Neural cell (in vitro differentiated cells): Measurements from ENCODE around the gene KIRREL2. TPM values are rescaled to one million over a fixed set of nuclear protein-coding genes. Genes with fewer than 3 reads are reported as not detected.
A peak's percentile ranks its signal among the peaks of the same experiment; 100 is the strongest.

Experiments
- H2AFZ ChIP-seq: fragments of 200-600, 300-800 bp; sonication (generic), shearing (Covaris generic); 2 replicates; pipeline ENCODE4 v1.6.0; 2014; ENCODE audit warnings: low read depth, mild to moderate bottlenecking, antibody characterized with exemption, low read length, moderate library complexity
- H3F3A ChIP-seq: fragments of 200-600 bp; shearing (Covaris generic); 2 replicates; pipeline ENCODE4 v1.6.1; 2016; ENCODE audit warnings: mild to moderate bottlenecking, moderate library complexity, mixed read lengths, antibody characterized with exemption, low read length; ENCODE audit not compliant: insufficient read depth, poor library complexity, severe bottlenecking
- H3K27ac ChIP-seq: fragments of 200-600, 300-800 bp; sonication (generic), shearing (Covaris generic); 2 replicates; pipeline ENCODE4 v1.5.1; 2014; ENCODE audit warnings: mild to moderate bottlenecking, low read length, moderate library complexity
- H3K27me3 ChIP-seq: fragments of 300-800, 200-600 bp; sonication (generic), shearing (Covaris generic); 2 replicates; pipeline ENCODE4 v1.6.0; 2014; ENCODE audit warnings: mild to moderate bottlenecking, low read depth, low read length, moderate library complexity; ENCODE audit not compliant: insufficient read depth
- H3K36me3 ChIP-seq: fragments of 300-800, 200-600 bp; sonication (generic), shearing (Covaris generic); 2 replicates; pipeline ENCODE4 v1.5.1; 2014; ENCODE audit warnings: mild to moderate bottlenecking, antibody characterized with exemption, low read length, moderate library complexity; ENCODE audit not compliant: insufficient read depth
- H3K4me2 ChIP-seq: fragments of 300-800, 200-600 bp; sonication (generic), shearing (Covaris generic); 2 replicates; pipeline ENCODE4 v1.6.0; 2014; ENCODE audit warnings: mild to moderate bottlenecking, low read length
- H3K4me3 ChIP-seq: fragments of 300-800, 200-600 bp; sonication (generic), shearing (Covaris generic); 2 replicates; pipeline ENCODE4 v1.5.1; 2014; ENCODE audit warnings: mild to moderate bottlenecking, low read length, moderate library complexity
- H3K79me2 ChIP-seq: fragments of 200-600 bp; shearing (Covaris generic); replicated peaks from 2 replicates; pipeline ENCODE4 v1.6.0; 2014; ENCODE audit warnings: mild to moderate bottlenecking, low read length, moderate library complexity; ENCODE audit not compliant: insufficient read depth
- H3K9ac ChIP-seq: fragments of 300-800, 200-600 bp; sonication (generic), shearing (Covaris generic); 2 replicates; pipeline ENCODE4 v1.6.1; 2016; ENCODE audit warnings: mild to moderate bottlenecking, low read length, mixed read lengths
- H3K9me2 ChIP-seq: fragments of 200-600 bp; shearing (Covaris generic); 2 replicates; pipeline ENCODE4 v1.6.1; 2016; ENCODE audit warnings: mild to moderate bottlenecking, low read length, mixed read lengths; ENCODE audit not compliant: insufficient read depth
- H3K9me3 ChIP-seq: fragments of 200-600, 300-800 bp; sonication (generic), shearing (Covaris generic); 2 replicates; pipeline ENCODE4 v1.6.1; 2016; ENCODE audit warnings: mild to moderate bottlenecking, mixed run types, low read length, moderate library complexity, mixed read lengths
- H4K20me1 ChIP-seq: fragments of 200-600 bp; shearing (Covaris generic); 2 replicates; pipeline ENCODE4 v1.6.1; 2016; ENCODE audit warnings: mild to moderate bottlenecking, mixed run types; ENCODE audit not compliant: insufficient read depth
- EP300 ChIP-seq: fragments of 450-650 bp; conservative IDR thresholded peaks from 2 replicates; pipeline ENCODE4 v1.6.1; 2014; ENCODE audit warnings: antibody characterized with exemption, mild to moderate bottlenecking, moderate library complexity; ENCODE audit not compliant: poor library complexity, severe bottlenecking
- EZH2 ChIP-seq: fragments of 200-600, 300-800 bp; shearing (Covaris generic), sonication (generic); IDR thresholded peaks from 2 replicates; pipeline ENCODE4 v1.6.1; 2014; ENCODE audit warnings: antibody characterized with exemption, low read length, borderline replicate concordance, mild to moderate bottlenecking; ENCODE audit not compliant: insufficient read depth, poor library complexity, severe bottlenecking
- MXI1 ChIP-seq: fragments of 450-650 bp; conservative IDR thresholded peaks from 2 replicates; pipeline ENCODE4 v1.6.1; 2014; ENCODE audit warnings: antibody characterized with exemption, mild to moderate bottlenecking; ENCODE audit not compliant: poor library complexity, severe bottlenecking
- POLR2AphosphoS5 ChIP-seq: IDR thresholded peaks from 2 replicates; pipeline ENCODE4 v1.6.1; 2012
- RAD21 ChIP-seq: fragments of 450-650 bp; conservative IDR thresholded peaks from 2 replicates; pipeline ENCODE4 v1.6.1; 2014; ENCODE audit warnings: antibody characterized with exemption, mild to moderate bottlenecking, moderate library complexity
- SMC3 ChIP-seq: fragments of 450-650 bp; conservative IDR thresholded peaks from 2 replicates; pipeline ENCODE4 v1.6.1; 2014; ENCODE audit warnings: antibody characterized with exemption, mild to moderate bottlenecking, moderate library complexity; ENCODE audit not compliant: poor library complexity
- polyA plus RNA-seq: library from polyadenylated mRNA; depleted of rRNA; stranded (reverse); fragments of >200 nt; gene quantifications from 2 replicates; pipeline ENCODE4 v1.2.3, GENCODE V29; 2014
- TF ChIP-seq, protein P1 (sequence below): fragments of 450-650 bp; IDR thresholded peaks from 2 replicates; pipeline ENCODE4 v1.5.1; 2014; ENCODE audit warnings: antibody characterized with exemption, mild to moderate bottlenecking, moderate library complexity; ENCODE audit not compliant: poor library complexity, severe bottlenecking
- TF ChIP-seq, protein P2 (sequence below): IDR thresholded peaks from 2 replicates; pipeline ENCODE4 v1.6.1; 2012; ENCODE audit warnings: borderline replicate concordance

The KIRREL2 gene
- polyA plus RNA-seq, 1 donor from 2014 or later, result 0.79 TPM

DNA sequence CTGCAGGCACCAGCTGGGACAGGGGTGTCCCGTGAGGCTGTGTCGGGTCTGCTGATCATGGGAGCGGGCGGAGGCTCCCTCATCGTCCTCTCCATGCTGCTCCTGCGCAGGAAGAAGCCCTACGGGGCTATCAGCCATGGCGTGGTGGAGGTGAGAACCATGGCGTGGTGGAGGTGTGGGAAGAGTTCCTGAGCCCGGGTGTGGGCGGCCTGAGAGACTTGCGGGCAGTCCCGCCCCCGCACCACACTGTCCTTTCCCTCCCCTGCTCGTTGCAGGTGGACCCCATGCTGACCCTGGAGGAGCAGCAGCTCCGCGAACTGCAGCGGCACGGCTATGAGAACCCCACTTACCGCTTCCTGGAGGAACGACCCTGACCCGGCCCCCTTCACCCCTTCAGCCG lies 22.4 kb downstream of the KIRREL2 start:
- Histone ChIP-seq H3K4me2 (no peak overlapping the region), H4K20me1 (no peaks in the 10 kb centered on the region), H3K79me2 (no peaks in the 10 kb centered on the region), H3F3A (peaks cover 3% of the 10 kb centered on the region), H3K27me3 (no peaks in the 10 kb centered on the region), H3K9me2 (no peaks in the 10 kb centered on the region), H3K4me3 (no peak overlapping the region), H3K9me3 (no peaks in the 10 kb centered on the region), H2AFZ (no peak overlapping the region), H3K9ac (no peak overlapping the region), H3K36me3 (no peaks in the 10 kb centered on the region), H3K27ac (no peak overlapping the region)
- TF ChIP-seq EP300 (no peak), POLR2AphosphoS5 (no peak), EZH2 (no peak)

DNA sequence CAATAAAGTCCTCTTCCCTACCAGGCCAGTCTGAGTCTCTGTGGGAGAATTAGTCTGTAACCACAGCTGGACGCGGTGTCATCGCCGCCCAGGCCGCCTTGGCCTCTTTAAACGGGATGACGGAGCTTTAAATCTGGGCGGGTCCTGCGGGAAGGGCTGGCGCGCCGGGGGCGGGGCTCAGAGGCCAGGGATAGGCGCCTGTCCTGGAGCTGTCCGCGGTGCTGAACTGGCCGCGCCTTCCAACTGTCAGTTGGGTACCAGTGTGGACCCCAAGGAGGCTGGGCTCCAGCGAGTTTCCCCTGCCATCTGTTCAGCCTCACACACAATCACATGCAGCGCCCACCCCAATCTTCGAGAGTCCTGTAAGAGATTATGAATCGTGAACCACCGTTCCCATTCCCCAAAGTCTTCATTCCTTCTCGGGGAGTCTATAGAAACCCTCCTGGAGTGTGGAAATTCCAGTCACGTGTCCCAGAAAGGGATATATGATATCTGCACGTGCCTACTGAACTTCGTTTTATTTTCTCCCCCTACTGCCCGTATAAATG lies 23.1 kb downstream of the KIRREL2 start:
- H3K4me2 ChIP-seq, result no peak overlapping the region
- no peak overlapping the region for H3K4me3 ChIP-seq
- H4K20me1 ChIP-seq, result no peaks in the 10 kb centered on the region
- H3K36me3 ChIP-seq, result no peaks in the 10 kb centered on the region
- H2AFZ ChIP-seq, result no peak overlapping the region
- peaks cover 3% of the 10 kb centered on the region for H3F3A ChIP-seq
- H3K79me2 ChIP-seq, result no peaks in the 10 kb centered on the region
- H3K9ac ChIP-seq, result no peak overlapping the region
- H3K9me3 ChIP-seq, result no peaks in the 10 kb centered on the region
- TF ChIP-seq POLR2AphosphoS5 (no peak), RAD21 (no peak)
- TF ChIP-seq, protein P1, sequence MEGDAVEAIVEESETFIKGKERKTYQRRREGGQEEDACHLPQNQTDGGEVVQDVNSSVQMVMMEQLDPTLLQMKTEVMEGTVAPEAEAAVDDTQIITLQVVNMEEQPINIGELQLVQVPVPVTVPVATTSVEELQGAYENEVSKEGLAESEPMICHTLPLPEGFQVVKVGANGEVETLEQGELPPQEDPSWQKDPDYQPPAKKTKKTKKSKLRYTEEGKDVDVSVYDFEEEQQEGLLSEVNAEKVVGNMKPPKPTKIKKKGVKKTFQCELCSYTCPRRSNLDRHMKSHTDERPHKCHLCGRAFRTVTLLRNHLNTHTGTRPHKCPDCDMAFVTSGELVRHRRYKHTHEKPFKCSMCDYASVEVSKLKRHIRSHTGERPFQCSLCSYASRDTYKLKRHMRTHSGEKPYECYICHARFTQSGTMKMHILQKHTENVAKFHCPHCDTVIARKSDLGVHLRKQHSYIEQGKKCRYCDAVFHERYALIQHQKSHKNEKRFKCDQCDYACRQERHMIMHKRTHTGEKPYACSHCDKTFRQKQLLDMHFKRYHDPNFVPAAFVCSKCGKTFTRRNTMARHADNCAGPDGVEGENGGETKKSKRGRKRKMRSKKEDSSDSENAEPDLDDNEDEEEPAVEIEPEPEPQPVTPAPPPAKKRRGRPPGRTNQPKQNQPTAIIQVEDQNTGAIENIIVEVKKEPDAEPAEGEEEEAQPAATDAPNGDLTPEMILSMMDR, result no peak
- TF ChIP-seq, protein P2, sequence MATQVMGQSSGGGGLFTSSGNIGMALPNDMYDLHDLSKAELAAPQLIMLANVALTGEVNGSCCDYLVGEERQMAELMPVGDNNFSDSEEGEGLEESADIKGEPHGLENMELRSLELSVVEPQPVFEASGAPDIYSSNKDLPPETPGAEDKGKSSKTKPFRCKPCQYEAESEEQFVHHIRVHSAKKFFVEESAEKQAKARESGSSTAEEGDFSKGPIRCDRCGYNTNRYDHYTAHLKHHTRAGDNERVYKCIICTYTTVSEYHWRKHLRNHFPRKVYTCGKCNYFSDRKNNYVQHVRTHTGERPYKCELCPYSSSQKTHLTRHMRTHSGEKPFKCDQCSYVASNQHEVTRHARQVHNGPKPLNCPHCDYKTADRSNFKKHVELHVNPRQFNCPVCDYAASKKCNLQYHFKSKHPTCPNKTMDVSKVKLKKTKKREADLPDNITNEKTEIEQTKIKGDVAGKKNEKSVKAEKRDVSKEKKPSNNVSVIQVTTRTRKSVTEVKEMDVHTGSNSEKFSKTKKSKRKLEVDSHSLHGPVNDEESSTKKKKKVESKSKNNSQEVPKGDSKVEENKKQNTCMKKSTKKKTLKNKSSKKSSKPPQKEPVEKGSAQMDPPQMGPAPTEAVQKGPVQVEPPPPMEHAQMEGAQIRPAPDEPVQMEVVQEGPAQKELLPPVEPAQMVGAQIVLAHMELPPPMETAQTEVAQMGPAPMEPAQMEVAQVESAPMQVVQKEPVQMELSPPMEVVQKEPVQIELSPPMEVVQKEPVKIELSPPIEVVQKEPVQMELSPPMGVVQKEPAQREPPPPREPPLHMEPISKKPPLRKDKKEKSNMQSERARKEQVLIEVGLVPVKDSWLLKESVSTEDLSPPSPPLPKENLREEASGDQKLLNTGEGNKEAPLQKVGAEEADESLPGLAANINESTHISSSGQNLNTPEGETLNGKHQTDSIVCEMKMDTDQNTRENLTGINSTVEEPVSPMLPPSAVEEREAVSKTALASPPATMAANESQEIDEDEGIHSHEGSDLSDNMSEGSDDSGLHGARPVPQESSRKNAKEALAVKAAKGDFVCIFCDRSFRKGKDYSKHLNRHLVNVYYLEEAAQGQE, result peak; percentile 86
- H3K9me2 ChIP-seq, result no peaks in the 10 kb centered on the region
- no peaks in the 10 kb centered on the region for H3K27me3 ChIP-seq
- H3K27ac ChIP-seq, result no peak overlapping the region

DNA sequence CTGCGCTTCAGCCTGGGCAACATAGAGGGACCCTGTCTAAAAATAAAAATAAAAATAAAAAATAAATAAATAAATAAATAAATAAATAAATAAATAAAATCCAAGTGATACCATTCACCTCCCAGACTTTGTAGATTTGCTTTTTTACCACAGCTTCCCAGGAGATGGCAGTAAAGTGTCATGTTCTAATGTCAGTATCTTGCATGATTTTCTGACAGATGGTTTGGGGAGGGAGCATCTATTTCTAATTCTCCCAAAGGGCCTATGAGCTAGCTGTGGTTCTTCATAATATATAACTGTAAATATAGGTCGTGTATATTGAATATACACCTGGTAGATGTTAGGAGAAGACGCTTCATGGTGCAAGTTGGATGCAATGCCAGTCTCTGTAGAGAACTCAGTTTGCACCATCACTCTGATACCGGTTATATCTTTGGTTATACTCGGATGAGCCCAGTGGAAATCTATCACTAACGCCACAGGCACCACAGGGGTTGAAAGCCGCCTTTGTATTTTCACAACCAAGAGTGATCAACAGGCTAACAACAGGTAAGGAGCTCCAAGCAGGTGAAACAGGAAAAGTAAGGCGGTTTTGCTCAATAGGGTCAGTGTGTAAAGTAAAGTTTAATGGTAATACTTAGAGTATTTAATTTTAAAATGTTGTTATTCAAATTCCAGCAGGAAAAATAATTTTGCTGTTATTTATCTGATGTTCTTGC lies 25.6 kb downstream of the KIRREL2 start:
- Histone ChIP-seq H3K79me2 (no peaks in the 10 kb centered on the region), H2AFZ (no peak overlapping the region), H3F3A (peaks cover 3% of the 10 kb centered on the region), H3K4me2 (peak overlapping the region; percentile 36), H3K9me2 (no peaks in the 10 kb centered on the region), H3K9ac (peak overlapping the region; percentile 30), H3K4me3 (peak overlapping the region; percentile 39), H3K36me3 (no peaks in the 10 kb centered on the region), H4K20me1 (no peaks in the 10 kb centered on the region), H3K27ac (peak overlapping the region; percentile 9), H3K9me3 (no peaks in the 10 kb centered on the region), H3K27me3 (no peaks in the 10 kb centered on the region)
- TF ChIP-seq, protein P2, result no peak
- TF ChIP-seq POLR2AphosphoS5 (no peak), RAD21 (peak; percentile 85), MXI1 (no peak), SMC3 (peak; percentile 82)
- TF ChIP-seq, protein P1, result peak; percentile 81
